H9 (cell line): ENCODE results near the gene AP1S3. TPM values are rescaled to one million over a fixed set of nuclear protein-coding genes. Genes with fewer than 3 reads are reported as not detected.

ENCODE experiments used
- DNase-seq: peaks from one replicate; pipeline ENCODE4 v3.0.0-alpha.2; 2017
- H2AFZ ChIP-seq: one replicate; pipeline ENCODE4 v1.6.1; 2013; ENCODE audit warnings: mild to moderate bottlenecking, low read length, control low read depth, moderate library complexity
- H2AK5ac ChIP-seq: 2 replicates; pipeline ENCODE4 v1.6.1; 2013; ENCODE audit warnings: low read length, control low read depth, mixed read lengths; ENCODE audit not compliant: insufficient read length
- H2BK120ac ChIP-seq: one replicate; pipeline ENCODE4 v1.6.1; 2013; ENCODE audit warnings: low read depth, mild to moderate bottlenecking, low read length, control low read depth, inconsistent platforms; ENCODE audit not compliant: poor library complexity, severe bottlenecking
- H2BK12ac ChIP-seq: 2 replicates; pipeline ENCODE4 v1.6.1; 2013; ENCODE audit warnings: low read length, control low read depth, mixed read lengths, low read depth; ENCODE audit not compliant: insufficient read length
- H2BK15ac ChIP-seq: 2 replicates; pipeline ENCODE4 v1.6.1; 2013; ENCODE audit warnings: low read depth, low read length, control low read depth
- H2BK20ac ChIP-seq: one replicate; pipeline ENCODE4 v1.6.1; 2013; ENCODE audit warnings: low read depth, mild to moderate bottlenecking, low read length, control low read depth, inconsistent platforms; ENCODE audit not compliant: poor library complexity, severe bottlenecking
- H2BK5ac ChIP-seq: 2 replicates; pipeline ENCODE4 v1.6.1; 2013; ENCODE audit warnings: low read length, control low read depth, mixed read lengths; ENCODE audit not compliant: insufficient read length
- H3K14ac ChIP-seq: 2 replicates; pipeline ENCODE4 v1.6.1; 2013; ENCODE audit warnings: low read length, control low read depth; ENCODE audit not compliant: insufficient read depth
- H3K18ac ChIP-seq: 2 replicates; pipeline ENCODE4 v1.6.1; 2013; ENCODE audit warnings: low read depth, mild to moderate bottlenecking, mixed read lengths, low read length, control low read depth; ENCODE audit not compliant: insufficient read length
- H3K23ac ChIP-seq: 2 replicates; pipeline ENCODE4 v1.6.1; 2013; ENCODE audit warnings: low read length, control low read depth, mixed read lengths, low read depth; ENCODE audit not compliant: insufficient read length
- H3K23me2 ChIP-seq: 2 replicates; pipeline ENCODE4 v1.6.1; 2013; ENCODE audit warnings: low read depth, mild to moderate bottlenecking, mixed read lengths, low read length, control low read depth; ENCODE audit not compliant: insufficient read length, poor library complexity, severe bottlenecking
- H3K27ac ChIP-seq: 2 replicates; pipeline ENCODE4 v1.5.1; 2013; ENCODE audit warnings: low read length, control low read depth, mixed read lengths, low read depth; ENCODE audit not compliant: insufficient read length
- H3K27me3 ChIP-seq: 2 replicates; pipeline ENCODE4 v1.6.1; 2013; ENCODE audit warnings: low read length, control low read depth, inconsistent platforms; ENCODE audit not compliant: insufficient read depth
- H3K4ac ChIP-seq: 2 replicates; pipeline ENCODE4 v1.6.1; 2013; ENCODE audit warnings: low read depth, mild to moderate bottlenecking, control low read depth, inconsistent platforms, low read length, moderate library complexity
- H3K4me1 ChIP-seq: 2 replicates; pipeline ENCODE4 v1.6.1; 2013; ENCODE audit warnings: low read length, control low read depth, inconsistent platforms; ENCODE audit not compliant: insufficient read depth
- H3K4me2 ChIP-seq: 2 replicates; pipeline ENCODE4 v1.6.1; 2013; ENCODE audit warnings: low read length, control low read depth, mixed read lengths; ENCODE audit not compliant: insufficient read length, insufficient read depth
- H3K56ac ChIP-seq: 2 replicates; pipeline ENCODE4 v1.6.1; 2013; ENCODE audit warnings: low read depth, mild to moderate bottlenecking, mixed read lengths, low read length, control low read depth; ENCODE audit not compliant: insufficient read length
- H3K79me1 ChIP-seq: 2 replicates; pipeline ENCODE4 v1.6.1; 2013; ENCODE audit warnings: low read depth, mild to moderate bottlenecking, moderate library complexity, low read length, control low read depth, inconsistent platforms; ENCODE audit not compliant: insufficient read depth, poor library complexity, severe bottlenecking
- H3K79me2 ChIP-seq: 2 replicates; pipeline ENCODE4 v1.6.1; 2013; ENCODE audit warnings: low read length, control low read depth, inconsistent platforms; ENCODE audit not compliant: insufficient read depth
- H3K9ac ChIP-seq: 2 replicates; pipeline ENCODE4 v1.6.1; 2013; ENCODE audit warnings: low read length, control low read depth, mixed read lengths; ENCODE audit not compliant: insufficient read length; ENCODE audit errors: extremely low read depth
- H3K9me3 ChIP-seq: one replicate; pipeline ENCODE4 v1.6.1; 2013; ENCODE audit warnings: low read depth, low read length, inconsistent platforms; ENCODE audit not compliant: control insufficient read depth
- H3T11ph ChIP-seq: one replicate; pipeline ENCODE4 v1.6.1; 2013; ENCODE audit warnings: mild to moderate bottlenecking, low read length, control low read depth, inconsistent platforms
- H4K20me1 ChIP-seq: one replicate; pipeline ENCODE4 v1.6.1; 2013; ENCODE audit not compliant: control insufficient read depth, insufficient read length, insufficient read depth
- H4K5ac ChIP-seq: 2 replicates; pipeline ENCODE4 v1.6.1; 2013; ENCODE audit warnings: low read depth, mild to moderate bottlenecking, mixed read lengths, low read length, control low read depth; ENCODE audit not compliant: insufficient read length
- H4K8ac ChIP-seq: replicated peaks from 2 replicates; pipeline ENCODE4 v1.6.1; 2013; ENCODE audit warnings: low read length, control low read depth, mixed read lengths, low read depth; ENCODE audit not compliant: insufficient read length
- H4K91ac ChIP-seq: 2 replicates; pipeline ENCODE4 v1.6.1; 2013; ENCODE audit warnings: low read depth, mild to moderate bottlenecking, moderate library complexity, mixed read lengths, low read length, control low read depth; ENCODE audit not compliant: insufficient read length
- H3K27ac Mint-ChIP-seq, 3 experiments: 2 replicates in 2 of 3; 3 replicates in 1 of 3; pipeline ENCODE4 v1.8.0; 2020 to 2021; ENCODE audit warnings: mixed read lengths in 3 of 3, mild to moderate bottlenecking in 1 of 3, moderate library complexity in 1 of 3
- H3K27me3 Mint-ChIP-seq: 2 replicates; pipeline ENCODE4 v1.8.0; 2021; ENCODE audit warnings: low read depth, mild to moderate bottlenecking, moderate library complexity, mixed read lengths
- H3K36me3 Mint-ChIP-seq, 3 experiments: 2 replicates in 2 of 3; 3 replicates in 1 of 3; pipeline ENCODE4 v1.8.0; 2020 to 2021; ENCODE audit warnings: low read depth in 3 of 3, mixed read lengths in 3 of 3; ENCODE audit not compliant: insufficient read depth in 1 of 3
- H3K4me1 Mint-ChIP-seq, 2 experiments: 2 replicates each; pipeline ENCODE4 v1.8.0; 2020; ENCODE audit warnings: mixed read lengths in 2 of 2
- H3K4me3 Mint-ChIP-seq, 2 experiments: 2 replicates in 1 of 2; 3 replicates in 1 of 2; pipeline ENCODE4 v1.8.0; 2020 to 2021; ENCODE audit warnings: mild to moderate bottlenecking in 2 of 2, mixed read lengths in 2 of 2, moderate library complexity in 1 of 2
- H3K9me3 Mint-ChIP-seq, 2 experiments: 2 replicates in 1 of 2; 3 replicates in 1 of 2; pipeline ENCODE4 v1.8.0; 2020; ENCODE audit warnings: mild to moderate bottlenecking in 2 of 2, mixed read lengths in 2 of 2, moderate library complexity in 1 of 2
- WGBS: extraction: QIAGEN DNeasy Blood & Tissue Kit; methylation state at CpG from one replicate; pipeline ENCODE4 v1.1.7; 2013; ENCODE audit warnings: missing lambda C conversion rate, low lambda C conversion rate, mixed read lengths; ENCODE audit not compliant: insufficient read length; ENCODE audit errors: extremely low coverage; 5-methylcytosine and 5-hydroxymethylcytosine counted together
- total RNA-seq: library from RNA; stranded (reverse); gene quantifications from 2 replicates; pipeline ENCODE4 v1.2.1, GENCODE V29; 2021
- TF ChIP-seq, protein P1 (sequence below): fragments of 200-600 bp; sonication (generic); conservative IDR thresholded peaks from 3 replicates; pipeline ENCODE4 v1.8.0; 2021; ENCODE audit warnings: antibody characterized with exemption, mild to moderate bottlenecking

AP1S3 gene
- total RNA-seq, 1 experiment from 2014 or later = 8.7 TPM

DNA sequence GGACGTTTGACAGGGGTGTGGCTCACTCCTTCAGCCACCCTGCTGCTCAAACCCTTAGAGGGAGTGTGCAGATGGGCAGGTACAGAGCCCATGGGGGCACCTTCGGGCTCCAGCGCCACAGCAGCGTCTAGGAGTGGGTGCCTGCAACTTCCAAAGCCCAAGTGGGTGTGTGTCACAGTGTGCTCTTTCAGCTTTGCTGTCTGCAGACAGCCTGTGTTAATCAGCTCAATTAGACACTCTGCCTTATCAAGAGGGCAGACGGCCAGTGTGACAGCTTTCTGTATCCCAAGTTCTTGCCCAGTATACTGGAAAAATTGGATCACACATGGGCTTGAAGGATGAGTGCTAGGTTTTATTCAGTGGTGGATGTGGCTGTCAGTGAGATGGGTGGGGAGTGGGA lies 96.7 kb downstream of the AP1S3 start:
- H2BK20ac ChIP-seq = no peak overlapping the region
- no peaks in the 10 kb centered on the region for H3K79me1 ChIP-seq
- DNase-seq = no peak
- H4K20me1 ChIP-seq = no peaks in the 10 kb centered on the region
- H2BK5ac ChIP-seq = no peak overlapping the region
- no peak overlapping the region for H2BK12ac ChIP-seq
- Mint-ChIP-seq H3K9me3 (no peaks in the 10 kb centered on the region; a peak in 1 of 5 replicates), H3K36me3 (peaks cover 0 to 4% (median 0%) of the 10 kb centered on the region in 3 experiments; a peak in 1 of 7 replicates), H3K4me3 (no peak overlapping the region), H3K4me1 (peaks cover 0 to 7% of the 10 kb centered on the region in 2 experiments; a peak in 3 of 4 replicates), H3K27ac (no peak overlapping the region), H3K27me3 (no peaks in the 10 kb centered on the region; the same call in 1 of the 2 replicates)
- no peak overlapping the region for H2AK5ac ChIP-seq
- no peak overlapping the region for H3K18ac ChIP-seq
- no peak overlapping the region for H2BK15ac ChIP-seq
- H2BK120ac ChIP-seq = no peak overlapping the region
- H3T11ph ChIP-seq = no peak overlapping the region
- TF ChIP-seq, protein P1, sequence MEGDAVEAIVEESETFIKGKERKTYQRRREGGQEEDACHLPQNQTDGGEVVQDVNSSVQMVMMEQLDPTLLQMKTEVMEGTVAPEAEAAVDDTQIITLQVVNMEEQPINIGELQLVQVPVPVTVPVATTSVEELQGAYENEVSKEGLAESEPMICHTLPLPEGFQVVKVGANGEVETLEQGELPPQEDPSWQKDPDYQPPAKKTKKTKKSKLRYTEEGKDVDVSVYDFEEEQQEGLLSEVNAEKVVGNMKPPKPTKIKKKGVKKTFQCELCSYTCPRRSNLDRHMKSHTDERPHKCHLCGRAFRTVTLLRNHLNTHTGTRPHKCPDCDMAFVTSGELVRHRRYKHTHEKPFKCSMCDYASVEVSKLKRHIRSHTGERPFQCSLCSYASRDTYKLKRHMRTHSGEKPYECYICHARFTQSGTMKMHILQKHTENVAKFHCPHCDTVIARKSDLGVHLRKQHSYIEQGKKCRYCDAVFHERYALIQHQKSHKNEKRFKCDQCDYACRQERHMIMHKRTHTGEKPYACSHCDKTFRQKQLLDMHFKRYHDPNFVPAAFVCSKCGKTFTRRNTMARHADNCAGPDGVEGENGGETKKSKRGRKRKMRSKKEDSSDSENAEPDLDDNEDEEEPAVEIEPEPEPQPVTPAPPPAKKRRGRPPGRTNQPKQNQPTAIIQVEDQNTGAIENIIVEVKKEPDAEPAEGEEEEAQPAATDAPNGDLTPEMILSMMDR = no peak
- no CpG with 5 or more reads among the region's 5 CpGs for WGBS
- H4K91ac ChIP-seq = no peak overlapping the region
- H3K4me2 ChIP-seq = no peak overlapping the region
- H3K23me2 ChIP-seq = no peaks in the 10 kb centered on the region
- no peak overlapping the region for H3K27ac ChIP-seq
- H3K9me3 ChIP-seq = no peaks in the 10 kb centered on the region
- no peak overlapping the region for H3K14ac ChIP-seq
- H3K27me3 ChIP-seq = no peaks in the 10 kb centered on the region
- no peak overlapping the region for H3K56ac ChIP-seq
- H4K8ac ChIP-seq = no peak overlapping the region
- no peak overlapping the region for H3K23ac ChIP-seq
- H3K4ac ChIP-seq = no peak overlapping the region
- no peaks in the 10 kb centered on the region for H3K79me2 ChIP-seq
- no peaks in the 10 kb centered on the region for H3K4me1 ChIP-seq
- H2AFZ ChIP-seq = no peak overlapping the region
- no peak overlapping the region for H3K9ac ChIP-seq
- no peak overlapping the region for H4K5ac ChIP-seq
